HepG2 (cell line): ENCODE measurements around the gene ZFP90. TPM values are rescaled to one million over a fixed set of nuclear protein-coding genes. Genes with fewer than 3 reads are reported as not detected.
A peak's percentile ranks its signal among the peaks of the same experiment; 100 is the strongest.

Experiments
- BCLAF1 ChIP-seq: fragments of 450-650 bp; IDR thresholded peaks from 2 replicates; pipeline ENCODE4 v1.6.1; 2017; ENCODE audit warnings: mild to moderate bottlenecking
- CENPX ChIP-seq: sonication (generic); formaldehyde crosslinking; IDR thresholded peaks from 2 replicates; pipeline ENCODE4 v1.9.0; 2021; ENCODE audit warnings: mild to moderate bottlenecking, missing genetic modification reagents, moderate library complexity
- CHCHD3 ChIP-seq: sonication (generic); formaldehyde crosslinking; IDR thresholded peaks from 2 replicates; pipeline ENCODE4 v1.8.0; 2022; ENCODE audit warnings: mild to moderate bottlenecking, missing genetic modification reagents, moderate library complexity
- ERF ChIP-seq: IDR thresholded peaks from 2 replicates; pipeline ENCODE4 v1.6.1; 2018; ENCODE audit warnings: missing biosample characterization, missing genetic modification reagents
- ETV5 ChIP-seq: IDR thresholded peaks from 2 replicates; pipeline ENCODE4 v1.6.1; 2018; ENCODE audit warnings: missing biosample characterization, missing genetic modification reagents, inconsistent platforms, borderline replicate concordance
- GABPA ChIP-seq, 2 experiments: IDR thresholded peaks; 2 replicates each; pipeline ENCODE4 v1.6.1; 2011 to 2016; ENCODE audit warnings: low read depth in 2 of 2, low read length in 1 of 2, missing biosample characterization in 1 of 2, missing genetic modification characterization in 1 of 2
- HNRNPUL1 ChIP-seq: fragments of 200-400 bp; formaldehyde crosslinking; IDR thresholded peaks from 2 replicates; pipeline ENCODE4 v1.6.1; 2017; ENCODE audit warnings: low read depth, mild to moderate bottlenecking, low read length, moderate library complexity
- KDM1A ChIP-seq: IDR thresholded peaks from 2 replicates; pipeline ENCODE4 v1.6.1; 2016; ENCODE audit warnings: missing compliant biosample characterization
- KDM2A ChIP-seq: sonication (generic); formaldehyde crosslinking; IDR thresholded peaks from 2 replicates; pipeline ENCODE4 v1.4.0; 2020; ENCODE audit warnings: low read depth, missing genetic modification reagents, borderline replicate concordance
- KMT2A ChIP-seq: sonication (generic); formaldehyde crosslinking; IDR thresholded peaks from 2 replicates; pipeline ENCODE4 v1.4.0; 2020; ENCODE audit warnings: missing genetic modification reagents
- RAD21 ChIP-seq: fragments of 450-650 bp; formaldehyde crosslinking; IDR thresholded peaks from 2 replicates; pipeline ENCODE4 v1.5.0; 2020; ENCODE audit warnings: mild to moderate bottlenecking
- RFX3 ChIP-seq: IDR thresholded peaks from 2 replicates; pipeline ENCODE4 v1.6.1; 2016; ENCODE audit warnings: missing biosample characterization, missing genetic modification reagents
- RFXANK ChIP-seq: IDR thresholded peaks from 2 replicates; pipeline ENCODE4 v1.6.1; 2016
- SIX4 ChIP-seq: sonication (generic); formaldehyde crosslinking; IDR thresholded peaks from 2 replicates; pipeline ENCODE4 v1.4.0; 2020; ENCODE audit warnings: missing genetic modification reagents
- SRY ChIP-seq: sonication (generic); formaldehyde crosslinking; IDR thresholded peaks from 2 replicates; pipeline ENCODE4 v1.8.0; 2022; ENCODE audit warnings: mild to moderate bottlenecking, missing genetic modification reagents
- TBX2 ChIP-seq: sonication (generic); formaldehyde crosslinking; IDR thresholded peaks from 2 replicates; pipeline ENCODE4 v1.5.0; 2020; ENCODE audit warnings: missing genetic modification reagents, mild to moderate bottlenecking, borderline replicate concordance
- ZNF20 ChIP-seq: sonication (generic); formaldehyde crosslinking; IDR thresholded peaks from 2 replicates; pipeline ENCODE4 v1.4.0; 2020; ENCODE audit warnings: mild to moderate bottlenecking, moderate library complexity, missing genetic modification reagents
- ZNF337 ChIP-seq: sonication (generic); formaldehyde crosslinking; IDR thresholded peaks from 2 replicates; pipeline ENCODE4 v1.5.1; 2020; ENCODE audit warnings: missing genetic modification reagents, low read depth, mild to moderate bottlenecking, borderline replicate concordance
- ZNF773 ChIP-seq: sonication (generic); formaldehyde crosslinking; IDR thresholded peaks from 2 replicates; pipeline ENCODE4 v1.4.0; 2020; ENCODE audit warnings: missing genetic modification reagents, borderline replicate concordance
- ZNF776 ChIP-seq: sonication (generic); formaldehyde crosslinking; IDR thresholded peaks from 2 replicates; pipeline ENCODE4 v1.4.0; 2020; ENCODE audit warnings: mild to moderate bottlenecking, missing genetic modification reagents
- ZNF839 ChIP-seq: sonication (generic); formaldehyde crosslinking; IDR thresholded peaks from 2 replicates; pipeline ENCODE4 v1.4.0; 2020; ENCODE audit warnings: missing genetic modification reagents, mild to moderate bottlenecking, borderline replicate concordance
- ZSCAN31 ChIP-seq: sonication (generic); formaldehyde crosslinking; IDR thresholded peaks from 2 replicates; pipeline ENCODE4 v1.5.0; 2020; ENCODE audit warnings: low read depth, mild to moderate bottlenecking, missing genetic modification reagents
- polyA plus RNA-seq, 8 experiments: library from polyadenylated mRNA; depleted of rRNA in 3 of 8; stranded (reverse) in 7 of 8; unstranded in 1 of 8; fragments of >200 nt; fragmentation: Illumina TruSeq in 4 of 8; extraction: Trizol in 4 of 8; gene quantifications; 2 replicates each; pipeline versions ENCODE4 v1.2.1 to v1.2.3, GENCODE V29; 2011 to 2016; ENCODE audit warnings: low read depth in 4 of 8, missing spikeins in 1 of 8, mixed read lengths in 1 of 8; ENCODE audit not compliant: insufficient read depth in 1 of 8
- total RNA-seq, 5 experiments: library from RNA; depleted of rRNA; stranded (reverse); fragments of >200 nt; fragmentation: Illumina TruSeq; extraction: Trizol; gene quantifications; 2 replicates each; pipeline ENCODE4 v1.2.3, GENCODE V29; 2016; ENCODE audit warnings: low read depth in 1 of 5
- TF ChIP-seq, protein P1 (sequence below): IDR thresholded peaks from 2 replicates; pipeline ENCODE4 v1.6.1; 2012; ENCODE audit warnings: low read length, improper control_type of control experiment
- TF ChIP-seq, protein P2 (sequence below): sonication (generic); formaldehyde crosslinking; IDR thresholded peaks from 2 replicates; pipeline ENCODE4 v1.4.0; 2020; ENCODE audit warnings: missing genetic modification reagents

ZFP90 gene
- total and polyA plus RNA-seq, 2 of the 13 experiments (the other 11 are each of a cell fraction or from before 2014, with no cell fraction given): 17.6 to 18.9 TPM

GRCh38 chr16:68528686-68529379 is 10.3 kb upstream of the ZFP90 start (continued):
- TF ChIP-seq, protein P1, sequence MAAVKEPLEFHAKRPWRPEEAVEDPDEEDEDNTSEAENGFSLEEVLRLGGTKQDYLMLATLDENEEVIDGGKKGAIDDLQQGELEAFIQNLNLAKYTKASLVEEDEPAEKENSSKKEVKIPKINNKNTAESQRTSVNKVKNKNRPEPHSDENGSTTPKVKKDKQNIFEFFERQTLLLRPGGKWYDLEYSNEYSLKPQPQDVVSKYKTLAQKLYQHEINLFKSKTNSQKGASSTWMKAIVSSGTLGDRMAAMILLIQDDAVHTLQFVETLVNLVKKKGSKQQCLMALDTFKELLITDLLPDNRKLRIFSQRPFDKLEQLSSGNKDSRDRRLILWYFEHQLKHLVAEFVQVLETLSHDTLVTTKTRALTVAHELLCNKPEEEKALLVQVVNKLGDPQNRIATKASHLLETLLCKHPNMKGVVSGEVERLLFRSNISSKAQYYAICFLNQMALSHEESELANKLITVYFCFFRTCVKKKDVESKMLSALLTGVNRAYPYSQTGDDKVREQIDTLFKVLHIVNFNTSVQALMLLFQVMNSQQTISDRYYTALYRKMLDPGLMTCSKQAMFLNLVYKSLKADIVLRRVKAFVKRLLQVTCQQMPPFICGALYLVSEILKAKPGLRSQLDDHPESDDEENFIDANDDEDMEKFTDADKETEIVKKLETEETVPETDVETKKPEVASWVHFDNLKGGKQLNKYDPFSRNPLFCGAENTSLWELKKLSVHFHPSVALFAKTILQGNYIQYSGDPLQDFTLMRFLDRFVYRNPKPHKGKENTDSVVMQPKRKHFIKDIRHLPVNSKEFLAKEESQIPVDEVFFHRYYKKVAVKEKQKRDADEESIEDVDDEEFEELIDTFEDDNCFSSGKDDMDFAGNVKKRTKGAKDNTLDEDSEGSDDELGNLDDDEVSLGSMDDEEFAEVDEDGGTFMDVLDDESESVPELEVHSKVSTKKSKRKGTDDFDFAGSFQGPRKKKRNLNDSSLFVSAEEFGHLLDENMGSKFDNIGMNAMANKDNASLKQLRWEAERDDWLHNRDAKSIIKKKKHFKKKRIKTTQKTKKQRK: no peak
- TF ChIP-seq ZNF20 (no peak), ZNF839 (no peak), ERF (CRISPR knock-in tag) (peak; percentile 69), HNRNPUL1 (no peak), SRY (CRISPR knock-in tag) (peak; percentile 59; the same call in 1 of the 2 replicates), KDM2A (peak; percentile 83), KMT2A (peak; percentile 42; the same call in 1 of the 2 replicates), RFX3 (no peak), BCLAF1 (no peak), RFXANK (CRISPR knock-in tag) (no peak), CENPX (CRISPR knock-in tag) (no peak), ETV5 (CRISPR knock-in tag) (0 out of 2 replicates have a peak, but pooled peaks have one; percentile 26), SIX4 (CRISPR knock-in tag) (no peak), KDM1A (CRISPR knock-in tag) (no peak), GABPA (IDR thresholded peaks at IDR 0.05; ENCODE audit: low read depth, low read length) (no peak), GABPA (CRISPR knock-in tag; IDR thresholded peaks at IDR 0.05; ENCODE audit: low read depth) (no peak), CHCHD3 (CRISPR knock-in tag) (no peak), TBX2 (CRISPR knock-in tag) (peak; percentile 82), ZNF773 (CRISPR knock-in tag) (no peak), ZSCAN31 (CRISPR knock-in tag) (peak; percentile 77), ZNF337 (CRISPR knock-in tag) (no peak), ZNF776 (no peak), RAD21 (CRISPR knock-in tag) (peak; percentile 98)
- TF ChIP-seq, protein P2, sequence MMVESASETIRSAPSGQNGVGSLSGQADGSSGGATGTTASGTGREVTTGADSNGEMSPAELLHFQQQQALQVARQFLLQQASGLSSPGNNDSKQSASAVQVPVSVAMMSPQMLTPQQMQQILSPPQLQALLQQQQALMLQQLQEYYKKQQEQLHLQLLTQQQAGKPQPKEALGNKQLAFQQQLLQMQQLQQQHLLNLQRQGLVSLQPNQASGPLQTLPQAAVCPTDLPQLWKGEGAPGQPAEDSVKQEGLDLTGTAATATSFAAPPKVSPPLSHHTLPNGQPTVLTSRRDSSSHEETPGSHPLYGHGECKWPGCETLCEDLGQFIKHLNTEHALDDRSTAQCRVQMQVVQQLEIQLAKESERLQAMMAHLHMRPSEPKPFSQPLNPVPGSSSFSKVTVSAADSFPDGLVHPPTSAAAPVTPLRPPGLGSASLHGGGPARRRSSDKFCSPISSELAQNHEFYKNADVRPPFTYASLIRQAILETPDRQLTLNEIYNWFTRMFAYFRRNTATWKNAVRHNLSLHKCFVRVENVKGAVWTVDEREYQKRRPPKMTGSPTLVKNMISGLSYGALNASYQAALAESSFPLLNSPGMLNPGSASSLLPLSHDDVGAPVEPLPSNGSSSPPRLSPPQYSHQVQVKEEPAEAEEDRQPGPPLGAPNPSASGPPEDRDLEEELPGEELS: peak; percentile 42
